ENCODE results near the gene TICAM2.

Gene TICAM2

GRCh38 chr5:115624994-115625393 lies 22.7 kb upstream of the TICAM2 start:
- Histone ChIP-seq H3K4me1 (ENCODE audit: control insufficient read depth, insufficient read depth, low read length) (peaks cover 7% of the 10 kb centered on the region), H3K27ac (ENCODE audit: extremely low read depth, low read depth, low read length) (no peak overlapping the region), H3K36me3 (ENCODE audit: control insufficient read depth in 2 of 2, insufficient read depth in 1 of 2, low read length in 2 of 2) (peaks cover 5 to 34% of the 10 kb centered on the region in 2 experiments; a peak in 2 of 3 replicates), H3K4me3 (ENCODE audit: low read depth, low read length) (peak overlapping the region; percentile 91), H3K9me3 (ENCODE audit: control insufficient read depth, insufficient read depth, low read depth, low read length) (no peaks in the 10 kb centered on the region)
- ChIA-PET CTCF (interaction anchor here (0.8 to 1.7 kb wide), 5 partner anchors 8 to 16 kb away, joined by 3 to 6 read pairs (median 3); no protein-coding TSS in a partner anchor), POLR2A (interaction anchor here (0.6 to 1.5 kb wide), 6 partner anchors 24 to 453 kb away, joined by 3 to 5 read pairs (median 3); partner anchors contain the start of genes CDO1 and FEM1C)
- no peak for TF ChIP-seq KLF7 (tag by site-specific recombination; IDR thresholded peaks at IDR 0.05; ENCODE audit: borderline replicate concordance)
- no peak for TF ChIP-seq ZSCAN16 (tag by site-specific recombination; IDR thresholded peaks at IDR 0.05)
- TF ChIP-seq ZNF341 (tag by site-specific recombination; IDR thresholded peaks at IDR 0.05; ENCODE audit: low read depth) = peak; percentile 62; the same call in 1 of the 2 replicates
- no peak for TF ChIP-seq ZNF23 (tag by site-specific recombination; IDR thresholded peaks at IDR 0.05; ENCODE audit: borderline replicate concordance)

DNA sequence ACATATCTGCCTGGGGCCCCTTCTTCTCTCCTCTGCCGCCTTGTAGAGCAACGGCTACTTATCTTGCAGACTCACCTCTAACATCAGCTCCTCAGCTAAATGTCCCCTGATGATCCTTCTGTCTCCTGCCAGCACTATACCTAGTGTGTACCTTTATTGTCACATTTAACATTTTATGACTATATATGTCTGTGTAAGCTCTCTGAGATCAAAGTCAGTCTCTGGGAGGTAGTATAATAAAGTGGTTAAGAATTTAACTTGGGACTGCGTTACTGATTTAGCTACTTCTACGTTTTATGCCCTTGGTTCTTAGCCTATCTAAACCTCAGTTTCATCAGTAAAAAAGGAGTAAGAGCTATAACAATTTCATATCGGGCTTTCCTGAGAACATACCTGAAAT lies 21.4 kb upstream of the TICAM2 start:
- TF ChIP-seq GLIS1 (tag by site-specific recombination; IDR thresholded peaks at IDR 0.05) = 0 out of 2 replicates have a peak, but pooled peaks have one; percentile 19
- no peak for TF ChIP-seq HOXC10 (CRISPR knock-in tag; IDR thresholded peaks at IDR 0.05)
- ChIA-PET POLR2A (interaction anchor here (1.4 to 1.6 kb wide), 2 partner anchors 79 to 193 kb away, joined by 3 to 4 read pairs; partner anchors contain the start of genes CDO1 and FEM1C), CTCF (interaction anchor here (0.6 to 1.4 kb wide), 2 partner anchors 47 to 442 kb away, joined by 3 read pairs; no protein-coding TSS in a partner anchor)
- Histone ChIP-seq H3K9me3 (ENCODE audit: control insufficient read depth, insufficient read depth, low read depth, low read length) (no peaks in the 10 kb centered on the region), H3K4me3 (ENCODE audit: low read depth, low read length) (no peak overlapping the region), H3K36me3 (ENCODE audit: control insufficient read depth in 2 of 2, insufficient read depth in 1 of 2, low read length in 2 of 2) (peaks cover 18 to 47% of the 10 kb centered on the region in 2 experiments; a peak in 2 of 3 replicates), H3K4me1 (ENCODE audit: control insufficient read depth, insufficient read depth, low read length) (peaks cover 7% of the 10 kb centered on the region), H3K27ac (ENCODE audit: extremely low read depth, low read depth, low read length) (no peak overlapping the region)

DNA sequence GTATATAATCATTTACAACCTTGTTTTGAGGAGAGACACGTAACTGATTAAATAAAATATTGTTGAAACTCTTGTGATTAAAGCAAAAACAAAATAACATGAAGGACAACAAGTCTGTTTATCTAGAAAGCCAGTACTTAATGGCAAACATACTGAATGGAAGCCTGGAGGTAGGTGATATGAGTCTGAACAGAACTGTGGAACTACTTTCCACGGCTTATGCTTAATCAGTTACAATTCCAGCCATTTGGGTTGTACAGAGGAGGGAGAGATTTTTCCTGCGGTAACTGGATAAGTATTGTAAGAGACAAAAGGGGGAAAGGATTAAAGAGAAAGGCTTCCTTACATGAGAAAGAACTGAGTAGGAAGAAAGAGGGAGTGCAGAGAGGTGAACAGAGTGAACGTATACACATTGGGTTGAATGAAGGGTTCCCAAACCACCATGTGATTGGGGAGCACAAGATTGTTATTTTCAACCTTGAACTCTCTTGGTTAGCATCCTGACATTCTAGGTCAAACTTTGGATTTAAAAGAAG lies 19.2 kb upstream of the TICAM2 start:
- no peak overlapping the region for H3K27ac ChIP-seq (ENCODE audit: extremely low read depth, low read depth, low read length)
- peaks cover 7% of the 10 kb centered on the region for H3K4me1 ChIP-seq (ENCODE audit: control insufficient read depth, insufficient read depth, low read length)
- POLR2A ChIA-PET = no interaction called here
- peaks cover 31 to 67% of the 10 kb centered on the region in 2 experiments for H3K36me3 ChIP-seq (ENCODE audit: control insufficient read depth in 2 of 2, insufficient read depth in 1 of 2, low read length in 2 of 2)
- TF ChIP-seq ZNF248 (tag by site-specific recombination; IDR thresholded peaks at IDR 0.05) (no peak), ZNF639 (tag by site-specific recombination; IDR thresholded peaks at IDR 0.05) (no peak), ZNF169 (tag by site-specific recombination; IDR thresholded peaks at IDR 0.05) (no peak), ZNF837 (tag by site-specific recombination; IDR thresholded peaks at IDR 0.05) (no peak), ZNF530 (tag by site-specific recombination; IDR thresholded peaks at IDR 0.05; ENCODE audit: low read depth) (no peak), OVOL3 (tag by site-specific recombination; IDR thresholded peaks at IDR 0.05) (no peak), ZNF548 (tag by site-specific recombination; IDR thresholded peaks at IDR 0.05) (no peak), ELK4 (IDR thresholded peaks at IDR 0.05; ENCODE audit: borderline replicate concordance, low read depth, low read length) (no peak), ZNF701 (tag by site-specific recombination; IDR thresholded peaks at IDR 0.05) (no peak), ZNF140 (tag by site-specific recombination; IDR thresholded peaks at IDR 0.05) (no peak), HOXD13 (CRISPR knock-in tag; IDR thresholded peaks at IDR 0.05; ENCODE audit: borderline replicate concordance) (no peak), ZNF416 (tag by site-specific recombination; IDR thresholded peaks at IDR 0.05) (no peak)
- no peaks in the 10 kb centered on the region for H3K9me3 ChIP-seq (ENCODE audit: control insufficient read depth, insufficient read depth, low read depth, low read length)
- CTCF ChIA-PET = no interaction called here
- no peak overlapping the region for H3K4me3 ChIP-seq (ENCODE audit: low read depth, low read length)

All from HEK293 (cell line).